22Rv1 (cell line): Measurements from ENCODE around the gene ZNF414.

Experiments
- CTCF ChIP-seq: fragments of 450-650 bp; IDR thresholded peaks from 2 replicates; pipeline ENCODE4 v1.5.1; 2017; ENCODE audit warnings: mild to moderate bottlenecking
- ZFX ChIP-seq: fragments of 450-650 bp; IDR thresholded peaks from 2 replicates; pipeline ENCODE4 v1.6.1; 2017; ENCODE audit warnings: antibody characterized with exemption, borderline replicate concordance

GRCh38 chr19:8476524-8476923 lies 37.4 kb downstream of the ZNF414 start:
- TF ChIP-seq CTCF: no peak
- no peak for TF ChIP-seq ZFX
